NCI-H2107 (cell line): ENCODE measurements around the gene PSRC1.

Source experiments
- DNase-seq: peaks from one replicate; lab custom pipeline; 2025; lab: John Stamatoyannopoulos, UW

PSRC1 gene

DNA sequence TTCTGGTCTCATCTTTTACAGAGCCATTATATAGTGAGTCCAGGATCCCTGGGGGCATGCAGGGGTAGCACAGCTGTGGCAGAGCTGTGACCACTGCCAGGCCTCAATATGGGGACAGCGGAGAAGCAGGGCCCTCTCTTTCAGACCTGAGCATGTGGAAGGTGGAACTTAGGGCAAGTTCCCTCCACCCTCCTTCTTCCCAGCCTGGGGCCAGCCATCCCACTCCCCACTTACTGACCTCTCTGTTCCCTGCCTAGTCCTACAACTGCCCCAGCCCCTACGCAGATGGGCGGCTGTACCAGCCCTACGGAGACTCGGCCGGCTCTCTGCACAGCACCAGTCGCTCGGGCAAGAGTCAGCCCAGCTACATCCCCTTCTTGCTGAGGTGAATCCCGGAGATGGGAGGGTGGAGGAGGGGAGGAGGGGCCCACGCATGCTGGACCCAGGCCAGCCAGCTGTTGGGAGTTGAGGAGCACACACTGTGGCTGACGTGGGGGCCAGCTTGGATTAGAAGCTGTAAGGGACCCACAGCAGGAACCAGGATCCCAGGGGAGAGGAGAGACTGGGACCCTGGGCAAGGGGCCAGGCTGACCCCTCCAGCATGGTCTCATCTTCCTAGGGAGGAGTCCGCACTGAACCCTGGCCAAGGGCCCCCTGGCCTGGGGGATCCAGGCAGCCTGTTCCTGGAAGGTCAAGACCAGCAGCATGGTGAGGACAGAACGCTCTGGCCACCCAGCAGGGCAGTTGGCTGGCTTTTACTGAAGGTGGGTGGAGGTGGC, 10.7 kb downstream of the PSRC1 start:
- no peak for DNase-seq

GRCh38 chr1:109271458-109271857, 11.5 kb downstream of the PSRC1 start:
- DNase-seq = no peak

GRCh38 chr1:109270623-109271317, 12.2 kb downstream of the PSRC1 start:
- no peak for DNase-seq

DNA sequence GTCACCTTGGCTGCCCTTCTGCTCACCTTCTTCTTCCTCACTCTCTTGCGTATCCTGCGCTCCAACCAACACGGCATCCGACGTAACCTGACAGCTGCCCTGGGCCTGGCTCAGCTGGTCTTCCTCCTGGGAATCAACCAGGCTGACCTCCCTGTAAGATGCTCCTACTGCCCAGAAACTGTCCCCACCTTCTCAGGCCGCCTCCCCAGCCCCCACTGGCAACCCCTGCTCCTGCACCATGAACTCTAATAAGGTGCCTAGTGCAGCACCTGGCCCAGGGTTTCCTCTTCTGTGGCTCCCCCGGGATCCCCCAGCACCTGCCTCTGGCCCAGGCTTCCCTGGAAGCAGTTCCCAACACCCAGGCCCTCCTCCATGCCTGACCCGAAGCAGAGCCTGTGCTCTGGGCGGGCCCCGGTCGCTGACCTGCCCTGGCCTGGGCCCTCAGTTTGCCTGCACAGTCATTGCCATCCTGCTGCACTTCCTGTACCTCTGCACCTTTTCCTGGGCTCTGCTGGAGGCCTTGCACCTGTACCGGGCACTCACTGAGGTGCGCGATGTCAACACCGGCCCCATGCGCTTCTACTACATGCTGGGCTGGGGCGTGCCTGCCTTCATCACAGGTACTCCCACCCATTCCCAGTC, 12.8 kb downstream of the PSRC1 start:
- no peak for DNase-seq

GRCh38 chr1:109269212-109269980, 13.5 kb downstream of the PSRC1 start:
- DNase-seq = no peak

- no peak for DNase-seq
These were observed 14.3 kb downstream of the PSRC1 start for GRCh38 chr1:109268431-109269211.

GRCh38 chr1:109267743-109268300, 15.1 kb downstream of the PSRC1 start:
- no peak for DNase-seq

- no peak for DNase-seq
These were observed 16.0 kb downstream of the PSRC1 start for GRCh38 chr1:109266965-109267364.

GRCh38 chr1:109265741-109266330, 17.1 kb downstream of the PSRC1 start:
- DNase-seq = no peak

- no peak for DNase-seq
These were observed 17.9 kb downstream of the PSRC1 start for GRCh38 chr1:109265016-109265415.

DNA sequence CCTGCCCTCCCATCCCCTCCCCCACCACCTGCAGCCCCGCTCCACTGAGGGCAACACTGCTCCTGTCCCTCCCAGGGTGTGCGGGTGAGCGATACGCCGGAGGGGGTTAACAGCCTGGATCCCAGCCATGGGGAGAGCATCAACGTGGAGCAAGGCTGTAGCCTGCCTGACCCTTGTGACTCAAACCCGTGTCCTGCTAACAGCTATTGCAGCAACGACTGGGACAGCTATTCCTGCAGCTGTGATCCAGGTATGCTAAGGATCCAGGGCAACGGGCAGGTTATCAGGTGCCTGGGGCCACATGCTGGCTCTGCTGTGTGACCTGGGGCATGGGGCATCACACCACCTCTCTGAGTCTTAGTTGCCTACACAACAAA, 18.6 kb downstream of the PSRC1 start:
- no peak for DNase-seq

DNA sequence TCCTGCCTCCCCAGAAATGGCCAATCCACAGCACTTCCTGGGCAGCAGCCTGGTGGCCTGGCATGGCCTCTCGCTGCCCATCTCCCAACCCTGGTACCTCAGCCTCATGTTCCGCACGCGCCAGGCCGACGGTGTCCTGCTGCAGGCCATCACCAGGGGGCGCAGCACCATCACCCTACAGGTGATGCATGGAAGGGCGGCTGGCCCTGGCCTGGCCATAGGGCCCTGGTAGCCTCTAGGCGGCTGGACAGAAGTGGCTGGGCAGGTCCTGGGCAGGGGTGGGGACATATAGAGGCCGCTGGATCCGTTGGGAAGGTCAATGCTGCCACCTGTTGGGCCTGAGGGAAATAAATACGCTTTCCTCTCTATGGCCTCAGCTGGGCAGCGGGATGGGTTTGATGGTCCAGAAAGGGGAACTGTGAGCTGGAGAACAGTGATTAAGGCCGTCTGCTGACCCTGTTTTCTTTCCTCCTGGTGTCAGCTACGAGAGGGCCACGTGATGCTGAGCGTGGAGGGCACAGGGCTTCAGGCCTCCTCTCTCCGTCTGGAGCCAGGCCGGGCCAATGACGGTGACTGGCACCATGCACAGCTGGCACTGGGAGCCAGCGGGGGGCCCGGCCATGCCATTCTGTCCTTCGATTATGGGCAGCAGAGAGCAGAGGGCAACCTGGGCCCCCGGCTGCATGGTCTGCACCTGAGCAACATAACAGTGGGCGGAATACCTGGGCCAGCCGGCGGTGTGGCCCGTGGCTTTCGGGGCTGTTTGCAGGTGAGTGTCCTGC, 19.2 kb downstream of the PSRC1 start:
- no peak for DNase-seq

DNA sequence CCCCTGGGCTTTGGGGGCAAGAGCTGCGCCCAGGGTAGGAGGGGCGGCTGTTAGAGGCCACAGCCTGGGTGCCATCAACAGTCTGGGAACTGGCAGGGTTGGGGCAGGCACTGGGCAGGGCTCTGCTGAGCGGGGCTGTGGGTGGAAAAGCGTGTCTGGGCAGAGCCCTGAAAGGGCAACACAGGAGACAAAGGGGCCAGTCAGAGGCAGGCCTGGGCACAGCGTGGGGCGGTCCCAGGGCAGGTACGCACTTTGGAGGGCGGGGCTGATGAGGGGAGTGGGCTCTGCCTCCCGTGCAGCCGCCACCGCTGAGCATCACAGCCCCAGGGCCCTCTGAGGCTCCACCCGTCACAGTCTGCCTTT, 19.7 kb downstream of the PSRC1 start:
- DNase-seq = no peak

GRCh38 chr1:109262231-109263055, 20.5 kb downstream of the PSRC1 start:
- DNase-seq = no peak

- DNase-seq = no peak
These were observed 21.4 kb downstream of the PSRC1 start for GRCh38 chr1:109261578-109261977.

- DNase-seq = no peak
These were observed 21.9 kb downstream of the PSRC1 start for GRCh38 chr1:109261006-109261405.

GRCh38 chr1:109259674-109260557, 23.0 kb downstream of the PSRC1 start:
- no peak for DNase-seq
